ENCODE measurements around the gene PCDHB15.

DNA sequence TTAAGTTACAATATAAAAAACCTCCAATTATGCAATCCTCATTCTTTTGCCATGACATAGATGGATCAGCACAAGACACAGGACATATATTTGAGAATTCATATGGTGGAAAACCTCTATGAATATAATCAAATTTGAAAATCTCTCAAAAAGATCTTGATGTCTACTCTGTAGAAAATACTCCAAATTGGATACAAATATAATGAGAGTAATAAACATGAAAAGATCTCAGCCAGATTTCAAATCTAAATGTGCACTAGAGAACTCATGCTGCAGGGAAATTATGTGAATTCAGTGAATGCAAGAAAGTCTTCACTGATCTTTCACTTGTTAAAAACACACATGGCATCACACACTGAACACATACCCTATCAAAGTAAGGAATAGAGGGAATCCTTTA lies 13.8 kb downstream of the PCDHB15 start:
- TF ChIP-seq BHLHE40 (IDR thresholded peaks at IDR 0.05; ENCODE audit: borderline replicate concordance) (no peak), TARDBP (IDR thresholded peaks at IDR 0.05) (no peak), SP1 (IDR thresholded peaks at IDR 0.05) (no peak), HDGF (IDR thresholded peaks at IDR 0.05; ENCODE audit: borderline replicate concordance) (no peak), LEF1 (IDR thresholded peaks at IDR 0.05; ENCODE audit: borderline replicate concordance) (no peak), FOXK2 (IDR thresholded peaks at IDR 0.05) (no peak), FOXA1 (IDR thresholded peaks at IDR 0.05) (no peak), NFRKB (IDR thresholded peaks at IDR 0.05) (no peak)
- TF ChIP-seq, protein P1, sequence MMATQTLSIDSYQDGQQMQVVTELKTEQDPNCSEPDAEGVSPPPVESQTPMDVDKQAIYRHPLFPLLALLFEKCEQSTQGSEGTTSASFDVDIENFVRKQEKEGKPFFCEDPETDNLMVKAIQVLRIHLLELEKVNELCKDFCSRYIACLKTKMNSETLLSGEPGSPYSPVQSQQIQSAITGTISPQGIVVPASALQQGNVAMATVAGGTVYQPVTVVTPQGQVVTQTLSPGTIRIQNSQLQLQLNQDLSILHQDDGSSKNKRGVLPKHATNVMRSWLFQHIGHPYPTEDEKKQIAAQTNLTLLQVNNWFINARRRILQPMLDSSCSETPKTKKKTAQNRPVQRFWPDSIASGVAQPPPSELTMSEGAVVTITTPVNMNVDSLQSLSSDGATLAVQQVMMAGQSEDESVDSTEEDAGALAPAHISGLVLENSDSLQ (IDR thresholded peaks at IDR 0.05): no peak

Data from HEK293T (cell line).